Measurements from ENCODE around the gene BCL6B. TPM values are rescaled to one million over a fixed set of nuclear protein-coding genes. Genes with fewer than 3 reads are reported as not detected.

Gene BCL6B
- total and polyA plus RNA-seq, 10 of the 15 experiments (the other 5 are each of a cell fraction or from before 2014, with no cell fraction given): 0.06 to 0.85 (median 0.11) TPM; not detected in 1

DNA sequence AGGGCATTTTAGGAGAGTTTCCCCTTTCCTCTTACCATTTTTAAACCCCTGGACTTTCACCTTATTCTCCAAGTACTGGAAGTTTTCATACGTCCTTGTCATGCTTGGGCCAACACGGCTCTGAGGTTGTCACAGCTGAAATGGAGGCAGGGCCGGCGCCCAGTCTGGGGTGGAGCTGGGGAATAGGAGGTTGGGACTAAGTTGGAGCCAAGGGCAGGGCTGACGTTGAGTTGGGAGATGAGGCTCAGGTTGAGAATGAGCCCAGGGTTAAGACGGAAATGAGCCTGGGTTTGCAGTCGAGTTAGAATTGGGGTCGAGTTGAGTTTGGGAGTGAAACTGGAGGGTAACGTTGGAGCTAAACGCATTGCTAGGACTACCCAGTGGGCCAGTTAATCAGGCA is 55.9 kb downstream of the BCL6B start:
- ChIA-PET CTCF (interaction anchor here (0.7 to 1.7 kb wide), 2 partner anchors 16 to 26 kb away, joined by 3 to 5 read pairs; no protein-coding TSS in a partner anchor), SMC1A (ENCODE audit: uncharacterized antibody, unreplicated experiment) (no interaction called here), POLR2A (interaction anchor here (0.5 to 0.7 kb wide), 2 partner anchors 9 to 46 kb away, joined by 3 to 4 read pairs; no protein-coding TSS in a partner anchor), RAD21 (ENCODE audit: unreplicated experiment) (no interaction called here)
- Histone ChIP-seq H2AFZ (ENCODE audit: control insufficient read depth, low read depth, low read length) (no peak overlapping the region), H3K79me2 (ENCODE audit: control insufficient read depth, insufficient read depth, low read length) (no peaks in the 10 kb centered on the region), H3K36me3 (ENCODE audit: control insufficient read depth in 2 of 2, insufficient read depth in 2 of 2, low read length in 1 of 2) (no peaks in the 10 kb centered on the region), H3K4me2 (ENCODE audit: control insufficient read depth, insufficient read depth) (no peak overlapping the region), H3K27me3 (replicated peaks in 1 of 2; ENCODE audit: control insufficient read depth in 2 of 2, insufficient read depth in 2 of 2, low read length in 1 of 2) (no peaks in the 10 kb centered on the region), H3K27ac (ENCODE audit: control insufficient read depth, insufficient read depth) (no peak overlapping the region), H3K4me1 (ENCODE audit: control insufficient read depth, insufficient read depth, low read length) (no peaks in the 10 kb centered on the region), H3K4me3 (no peak overlapping the region), H3K9me3 (replicated peaks; ENCODE audit: control insufficient read depth, insufficient read depth, low read length) (no peaks in the 10 kb centered on the region), H4K20me1 (ENCODE audit: control insufficient read depth, insufficient read depth) (no peaks in the 10 kb centered on the region), H3K9ac (ENCODE audit: control insufficient read depth, insufficient read depth, low read length) (no peak overlapping the region)
- intact Hi-C loops (cut with micrococcal nuclease; ENCODE audit: unreplicated experiment) (no loop called here), in situ Hi-C loops (cut with MboI) (no loop called here)
- TF ChIP-seq, protein P1, sequence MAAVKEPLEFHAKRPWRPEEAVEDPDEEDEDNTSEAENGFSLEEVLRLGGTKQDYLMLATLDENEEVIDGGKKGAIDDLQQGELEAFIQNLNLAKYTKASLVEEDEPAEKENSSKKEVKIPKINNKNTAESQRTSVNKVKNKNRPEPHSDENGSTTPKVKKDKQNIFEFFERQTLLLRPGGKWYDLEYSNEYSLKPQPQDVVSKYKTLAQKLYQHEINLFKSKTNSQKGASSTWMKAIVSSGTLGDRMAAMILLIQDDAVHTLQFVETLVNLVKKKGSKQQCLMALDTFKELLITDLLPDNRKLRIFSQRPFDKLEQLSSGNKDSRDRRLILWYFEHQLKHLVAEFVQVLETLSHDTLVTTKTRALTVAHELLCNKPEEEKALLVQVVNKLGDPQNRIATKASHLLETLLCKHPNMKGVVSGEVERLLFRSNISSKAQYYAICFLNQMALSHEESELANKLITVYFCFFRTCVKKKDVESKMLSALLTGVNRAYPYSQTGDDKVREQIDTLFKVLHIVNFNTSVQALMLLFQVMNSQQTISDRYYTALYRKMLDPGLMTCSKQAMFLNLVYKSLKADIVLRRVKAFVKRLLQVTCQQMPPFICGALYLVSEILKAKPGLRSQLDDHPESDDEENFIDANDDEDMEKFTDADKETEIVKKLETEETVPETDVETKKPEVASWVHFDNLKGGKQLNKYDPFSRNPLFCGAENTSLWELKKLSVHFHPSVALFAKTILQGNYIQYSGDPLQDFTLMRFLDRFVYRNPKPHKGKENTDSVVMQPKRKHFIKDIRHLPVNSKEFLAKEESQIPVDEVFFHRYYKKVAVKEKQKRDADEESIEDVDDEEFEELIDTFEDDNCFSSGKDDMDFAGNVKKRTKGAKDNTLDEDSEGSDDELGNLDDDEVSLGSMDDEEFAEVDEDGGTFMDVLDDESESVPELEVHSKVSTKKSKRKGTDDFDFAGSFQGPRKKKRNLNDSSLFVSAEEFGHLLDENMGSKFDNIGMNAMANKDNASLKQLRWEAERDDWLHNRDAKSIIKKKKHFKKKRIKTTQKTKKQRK (IDR thresholded peaks at IDR 0.05; ENCODE audit: low read depth, low read length): no peak
- TF ChIP-seq, protein P2, sequence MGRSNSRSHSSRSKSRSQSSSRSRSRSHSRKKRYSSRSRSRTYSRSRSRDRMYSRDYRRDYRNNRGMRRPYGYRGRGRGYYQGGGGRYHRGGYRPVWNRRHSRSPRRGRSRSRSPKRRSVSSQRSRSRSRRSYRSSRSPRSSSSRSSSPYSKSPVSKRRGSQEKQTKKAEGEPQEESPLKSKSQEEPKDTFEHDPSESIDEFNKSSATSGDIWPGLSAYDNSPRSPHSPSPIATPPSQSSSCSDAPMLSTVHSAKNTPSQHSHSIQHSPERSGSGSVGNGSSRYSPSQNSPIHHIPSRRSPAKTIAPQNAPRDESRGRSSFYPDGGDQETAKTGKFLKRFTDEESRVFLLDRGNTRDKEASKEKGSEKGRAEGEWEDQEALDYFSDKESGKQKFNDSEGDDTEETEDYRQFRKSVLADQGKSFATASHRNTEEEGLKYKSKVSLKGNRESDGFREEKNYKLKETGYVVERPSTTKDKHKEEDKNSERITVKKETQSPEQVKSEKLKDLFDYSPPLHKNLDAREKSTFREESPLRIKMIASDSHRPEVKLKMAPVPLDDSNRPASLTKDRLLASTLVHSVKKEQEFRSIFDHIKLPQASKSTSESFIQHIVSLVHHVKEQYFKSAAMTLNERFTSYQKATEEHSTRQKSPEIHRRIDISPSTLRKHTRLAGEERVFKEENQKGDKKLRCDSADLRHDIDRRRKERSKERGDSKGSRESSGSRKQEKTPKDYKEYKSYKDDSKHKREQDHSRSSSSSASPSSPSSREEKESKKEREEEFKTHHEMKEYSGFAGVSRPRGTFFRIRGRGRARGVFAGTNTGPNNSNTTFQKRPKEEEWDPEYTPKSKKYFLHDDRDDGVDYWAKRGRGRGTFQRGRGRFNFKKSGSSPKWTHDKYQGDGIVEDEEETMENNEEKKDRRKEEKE (IDR thresholded peaks at IDR 0.05): no peak
- no peak for TF ChIP-seq MEF2A (IDR thresholded peaks at IDR 0.05; ENCODE audit: insufficient read depth, low read depth, low read length)
- no peak for TF ChIP-seq SUPT20H (IDR thresholded peaks at IDR 0.05; ENCODE audit: borderline replicate concordance, control insufficient read depth, low read depth, low read length)
- TF ChIP-seq STAT3 (IDR thresholded peaks at IDR 0.05; ENCODE audit: low read depth, low read length): no peak
- TF ChIP-seq RCOR1 (conservative IDR thresholded peaks at IDR 0.05; ENCODE audit: low read depth, low read length): no peak
- no peak for TF ChIP-seq EZH2 (IDR thresholded peaks at IDR 0.05; ENCODE audit: borderline replicate concordance, control insufficient read depth, low read depth, low read length)
- TF ChIP-seq LARP7 (IDR thresholded peaks at IDR 0.05): no peak
- no peak for TF ChIP-seq YBX1 (IDR thresholded peaks at IDR 0.05)
- TF ChIP-seq MXI1 (IDR thresholded peaks at IDR 0.05; ENCODE audit: low read depth, low read length): no peak
- TF ChIP-seq RB1 (IDR thresholded peaks at IDR 0.05; ENCODE audit: borderline replicate concordance): no peak
- no peak for TF ChIP-seq JUNB (IDR thresholded peaks at IDR 0.05)
- TF ChIP-seq MYB (IDR thresholded peaks at IDR 0.05; ENCODE audit: borderline replicate concordance, low read depth, low read length): no peak
- no peak for TF ChIP-seq ZBED1 (IDR thresholded peaks at IDR 0.05; ENCODE audit: borderline replicate concordance)
- TF ChIP-seq KAT2A (conservative IDR thresholded peaks at IDR 0.05; ENCODE audit: control insufficient read depth, low read depth, low read length): no peak
- TF ChIP-seq, protein P3, sequence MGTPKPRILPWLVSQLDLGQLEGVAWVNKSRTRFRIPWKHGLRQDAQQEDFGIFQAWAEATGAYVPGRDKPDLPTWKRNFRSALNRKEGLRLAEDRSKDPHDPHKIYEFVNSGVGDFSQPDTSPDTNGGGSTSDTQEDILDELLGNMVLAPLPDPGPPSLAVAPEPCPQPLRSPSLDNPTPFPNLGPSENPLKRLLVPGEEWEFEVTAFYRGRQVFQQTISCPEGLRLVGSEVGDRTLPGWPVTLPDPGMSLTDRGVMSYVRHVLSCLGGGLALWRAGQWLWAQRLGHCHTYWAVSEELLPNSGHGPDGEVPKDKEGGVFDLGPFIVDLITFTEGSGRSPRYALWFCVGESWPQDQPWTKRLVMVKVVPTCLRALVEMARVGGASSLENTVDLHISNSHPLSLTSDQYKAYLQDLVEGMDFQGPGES (IDR thresholded peaks at IDR 0.05): no peak
- TF ChIP-seq TAF1 (IDR thresholded peaks at IDR 0.05; ENCODE audit: borderline replicate concordance, low read depth, low read length): no peak
- no peak for TF ChIP-seq PAX5 (IDR thresholded peaks at IDR 0.05; ENCODE audit: borderline replicate concordance, low read depth, low read length)
- no peak for TF ChIP-seq BCL11A (IDR thresholded peaks at IDR 0.05; ENCODE audit: low read depth, low read length)
- TF ChIP-seq BMI1 (IDR thresholded peaks at IDR 0.05; ENCODE audit: borderline replicate concordance): no peak
- no TSS peak for BruUV-seq (replicated peaks)
- ATAC-seq (no peak), FAIRE-seq (no peak), DNase-seq (ENCODE audit: low read depth, low spot score) (no peak)
- WGBS (ENCODE audit: insufficient coverage, insufficient replicate concordance, low lambda C conversion rate, missing lambda C conversion rate): 32% methylated on average over 10 of the region's 10 CpGs

Measured in GM12878 (cell line).